GM12874 (cell line): ENCODE data around the gene CDC34.

Experiments used
- TF ChIP-seq, protein P1 (sequence below): IDR thresholded peaks from 2 replicates; pipeline ENCODE4 v1.5.1; 2011; ENCODE audit warnings: low read depth, mild to moderate bottlenecking, control low read depth, low read length, moderate library complexity; ENCODE audit not compliant: insufficient read depth

CDC34 gene

DNA sequence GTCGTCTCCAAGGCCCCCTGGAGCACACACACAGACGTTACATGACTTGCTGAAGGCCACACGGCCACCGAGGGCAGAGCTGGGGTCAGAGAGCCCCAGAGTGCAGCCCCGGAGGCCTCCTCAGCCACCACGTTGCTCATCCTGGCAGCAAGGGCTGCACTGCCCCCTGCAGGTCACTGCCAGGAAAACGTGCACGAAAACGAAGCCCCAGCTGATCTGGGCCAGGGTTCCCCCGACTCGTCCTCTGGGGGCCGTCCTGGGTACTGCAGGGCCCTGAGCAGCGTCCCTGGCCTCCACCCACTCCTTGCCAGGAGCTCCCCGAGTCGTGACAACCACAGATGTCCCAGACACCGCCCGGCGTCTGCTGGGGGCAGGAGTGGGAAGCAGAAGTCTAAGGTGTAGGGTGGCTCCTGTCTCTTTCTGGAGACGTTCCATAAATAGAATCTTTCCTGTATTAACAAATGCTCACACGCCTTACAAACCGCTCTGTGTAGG lies 20.9 kb upstream of the CDC34 start:
- TF ChIP-seq, protein P1, sequence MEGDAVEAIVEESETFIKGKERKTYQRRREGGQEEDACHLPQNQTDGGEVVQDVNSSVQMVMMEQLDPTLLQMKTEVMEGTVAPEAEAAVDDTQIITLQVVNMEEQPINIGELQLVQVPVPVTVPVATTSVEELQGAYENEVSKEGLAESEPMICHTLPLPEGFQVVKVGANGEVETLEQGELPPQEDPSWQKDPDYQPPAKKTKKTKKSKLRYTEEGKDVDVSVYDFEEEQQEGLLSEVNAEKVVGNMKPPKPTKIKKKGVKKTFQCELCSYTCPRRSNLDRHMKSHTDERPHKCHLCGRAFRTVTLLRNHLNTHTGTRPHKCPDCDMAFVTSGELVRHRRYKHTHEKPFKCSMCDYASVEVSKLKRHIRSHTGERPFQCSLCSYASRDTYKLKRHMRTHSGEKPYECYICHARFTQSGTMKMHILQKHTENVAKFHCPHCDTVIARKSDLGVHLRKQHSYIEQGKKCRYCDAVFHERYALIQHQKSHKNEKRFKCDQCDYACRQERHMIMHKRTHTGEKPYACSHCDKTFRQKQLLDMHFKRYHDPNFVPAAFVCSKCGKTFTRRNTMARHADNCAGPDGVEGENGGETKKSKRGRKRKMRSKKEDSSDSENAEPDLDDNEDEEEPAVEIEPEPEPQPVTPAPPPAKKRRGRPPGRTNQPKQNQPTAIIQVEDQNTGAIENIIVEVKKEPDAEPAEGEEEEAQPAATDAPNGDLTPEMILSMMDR: peak; percentile 99

- TF ChIP-seq, protein P1: no peak
Observed at GRCh38 chr19:511101-511851, 20.3 kb upstream of the CDC34 start.

DNA sequence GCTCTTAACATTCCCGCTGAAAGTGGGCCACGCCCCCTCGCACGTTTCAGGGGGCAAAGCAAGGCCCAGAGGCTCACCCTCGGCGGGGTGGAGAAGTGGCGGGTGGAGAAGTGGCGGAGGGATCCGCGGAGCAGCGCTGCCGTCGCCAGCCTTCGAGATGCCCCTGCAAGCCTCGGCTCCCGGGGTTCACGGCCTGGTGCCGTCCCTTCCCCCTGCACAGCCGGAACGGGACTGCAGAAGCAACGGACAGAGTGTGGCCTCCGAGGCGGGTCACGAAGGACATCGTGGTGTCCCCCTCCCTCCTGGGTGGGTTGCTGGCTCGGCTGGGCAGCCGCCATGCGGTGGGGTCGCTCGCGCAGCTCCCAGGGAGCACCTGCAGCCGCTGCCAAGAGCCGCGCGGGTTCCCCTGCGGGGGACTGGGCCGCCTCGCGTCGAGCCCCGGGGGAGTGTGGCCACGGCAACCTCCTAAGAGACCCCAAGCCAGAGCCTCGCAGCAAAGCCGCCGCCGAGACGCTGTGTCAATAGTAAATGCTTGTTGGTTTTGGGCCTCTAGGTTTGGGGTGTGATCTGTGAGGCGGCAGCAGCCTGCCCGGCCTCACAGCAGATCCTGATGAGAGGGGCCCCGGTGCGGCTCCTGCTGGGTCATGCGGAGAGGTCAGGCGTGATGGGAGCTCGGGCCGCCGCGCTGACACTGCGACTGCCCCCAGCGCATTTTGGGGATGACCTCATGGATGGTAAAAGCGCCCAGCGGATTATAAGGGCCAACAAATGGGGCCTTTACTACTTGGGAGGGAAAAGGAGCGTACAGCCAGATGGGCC lies 18.8 kb upstream of the CDC34 start:
- TF ChIP-seq, protein P1: no peak

DNA sequence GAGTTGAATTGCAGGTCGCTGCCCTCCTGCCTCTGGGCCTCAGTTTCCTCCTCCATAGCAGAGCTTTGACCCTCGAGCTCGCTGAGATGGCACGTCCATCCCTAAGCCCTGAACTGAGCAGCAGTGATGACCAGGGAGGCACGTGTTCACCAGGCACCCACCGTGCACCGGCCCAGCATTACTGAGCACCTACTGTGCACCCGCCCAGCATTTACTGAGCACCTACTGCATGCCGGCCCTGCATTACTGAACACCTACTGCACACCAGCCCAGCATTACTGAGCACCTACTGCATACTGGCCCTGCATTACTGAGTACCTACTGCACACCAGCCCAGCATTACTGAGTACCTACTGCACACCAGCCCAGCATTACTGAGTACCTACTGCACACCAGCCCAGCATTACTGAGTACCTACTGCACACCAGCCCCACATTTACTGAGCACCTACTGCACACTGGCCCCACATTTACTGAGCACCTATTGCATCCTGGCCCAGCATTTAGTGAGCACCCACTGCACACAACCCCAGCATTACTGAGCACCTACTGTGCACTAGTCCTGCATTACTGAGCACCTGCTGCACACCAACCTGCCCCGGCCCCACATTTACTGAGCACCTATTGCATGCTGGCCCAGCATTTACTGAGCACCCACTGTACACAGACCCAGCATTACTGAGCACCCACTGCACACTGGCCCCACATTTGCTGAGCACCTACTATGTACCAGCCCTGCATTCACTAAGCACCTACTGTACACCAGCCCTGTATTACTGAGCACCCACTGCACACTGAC lies 18.0 kb upstream of the CDC34 start:
- TF ChIP-seq, protein P1: no peak

- TF ChIP-seq, protein P1: no peak
Observed at GRCh38 chr19:514166-514663, 17.3 kb upstream of the CDC34 start.

GRCh38 chr19:517721-518597 lies 13.6 kb upstream of the CDC34 start:
- TF ChIP-seq, protein P1: no peak
